Right lung (tissue), 5 donors: ENCODE results near the gene PDPK1. TPM values are rescaled to one million over a fixed set of nuclear protein-coding genes. Genes with fewer than 3 reads are reported as not detected.
"Not testable (repeated sequence)": the region's sequence is repeated elsewhere in the genome, so short reads cannot be mapped to it uniquely, and the experiment has no call there.

ENCODE experiments used
- DNase-seq, 2 donors: peaks; one replicate each; pipeline ENCODE4 v3.0.0-alpha.2; 2013
- polyA plus RNA-seq, 5 donors: library from polyadenylated mRNA; unstranded; fragments of 120-200 nt; gene quantifications; one replicate each; pipeline versions ENCODE4 v1.2.1 to v1.2.3, GENCODE V29; 2013; ENCODE audit warnings: inconsistent platforms in 1 of 5, low replicate concordance in 1 of 5; ENCODE audit not compliant: insufficient read length in 5 of 5, insufficient read depth in 1 of 5

PDPK1 gene
- polyA plus RNA-seq, 5 donors = 35.2 to 43.4 (median 37.9) TPM

- not testable (repeated sequence) for DNase-seq
These were observed 69.0 kb downstream of the PDPK1 start for GRCh38 chr16:2606820-2607219.

DNA sequence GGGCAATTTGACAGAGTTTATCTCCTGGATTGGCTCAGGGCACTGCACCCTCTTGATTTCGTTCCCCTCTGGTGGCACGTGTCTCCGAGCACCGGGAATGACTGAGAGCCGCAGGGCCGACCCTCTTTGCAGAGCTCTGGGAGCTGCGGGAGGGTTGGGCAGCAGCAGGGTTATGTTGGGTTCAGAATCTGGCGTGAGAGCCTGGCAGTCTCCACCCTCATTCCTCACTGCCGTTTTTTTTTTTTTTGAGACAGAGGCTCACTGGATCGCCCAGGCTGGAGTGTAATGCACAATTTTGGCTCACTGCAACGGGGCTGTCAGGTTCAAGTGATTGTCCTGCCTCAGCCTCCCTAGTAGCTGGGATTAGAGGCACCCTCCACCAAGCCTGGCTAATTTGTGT, 71.5 kb downstream of the PDPK1 start:
- not testable (repeated sequence) for DNase-seq

- no peak for DNase-seq
These were observed 72.1 kb downstream of the PDPK1 start for GRCh38 chr16:2609827-2610470.

DNA sequence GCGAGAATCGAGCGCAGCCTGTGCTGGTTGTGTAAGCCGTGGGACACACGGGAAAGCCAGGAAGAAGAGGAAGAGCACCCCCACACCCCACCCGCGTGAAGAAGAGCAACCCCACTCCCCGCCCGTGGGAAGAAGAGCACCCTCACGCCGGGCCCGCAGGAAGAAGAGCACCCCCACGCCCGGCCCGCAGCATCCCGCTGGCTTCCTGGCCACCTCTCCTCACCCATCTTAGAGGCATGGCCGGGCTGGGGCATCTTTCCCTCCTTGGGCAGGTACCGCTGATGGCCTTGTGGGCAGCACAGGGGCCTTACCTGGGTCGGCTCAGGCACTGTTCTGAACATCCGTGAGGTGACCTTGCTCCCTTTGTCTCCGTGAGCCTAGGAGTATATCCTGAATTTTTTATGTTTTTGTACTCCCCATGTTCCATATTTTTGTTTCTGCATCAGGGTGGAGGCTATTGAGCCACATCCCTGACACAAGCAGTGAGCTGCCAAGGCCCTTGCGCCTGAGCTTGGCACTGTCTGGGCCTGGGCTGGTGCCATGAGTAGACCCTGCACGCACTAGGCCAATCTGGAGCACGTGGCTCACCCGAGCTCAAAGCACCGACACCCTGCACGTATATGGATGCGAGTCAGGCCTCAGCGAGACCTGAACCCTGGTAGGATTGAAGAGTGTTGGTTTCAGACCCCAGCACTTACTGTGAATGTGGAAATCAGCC, 73.1 kb downstream of the PDPK1 start:
- DNase-seq = no peak

DNA sequence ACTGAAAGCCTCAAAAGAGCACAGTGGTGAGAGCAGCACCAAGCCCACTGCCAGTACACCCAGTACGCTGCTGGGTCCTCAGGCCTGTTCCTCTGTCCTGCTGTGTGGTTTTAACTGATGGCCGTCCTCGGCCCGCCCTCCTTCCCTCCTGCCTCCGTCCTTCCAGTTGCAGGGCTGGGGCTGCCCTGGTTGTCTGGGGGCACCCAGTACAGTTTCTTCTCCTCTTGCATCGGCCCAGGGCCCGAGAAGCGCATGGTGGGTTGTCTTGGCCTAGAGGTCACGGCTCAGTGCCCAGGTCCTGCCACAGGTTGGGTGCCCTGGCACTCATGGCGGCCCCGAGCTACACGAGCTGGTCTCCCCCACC, 73.7 kb downstream of the PDPK1 start:
- no peak for DNase-seq

DNA sequence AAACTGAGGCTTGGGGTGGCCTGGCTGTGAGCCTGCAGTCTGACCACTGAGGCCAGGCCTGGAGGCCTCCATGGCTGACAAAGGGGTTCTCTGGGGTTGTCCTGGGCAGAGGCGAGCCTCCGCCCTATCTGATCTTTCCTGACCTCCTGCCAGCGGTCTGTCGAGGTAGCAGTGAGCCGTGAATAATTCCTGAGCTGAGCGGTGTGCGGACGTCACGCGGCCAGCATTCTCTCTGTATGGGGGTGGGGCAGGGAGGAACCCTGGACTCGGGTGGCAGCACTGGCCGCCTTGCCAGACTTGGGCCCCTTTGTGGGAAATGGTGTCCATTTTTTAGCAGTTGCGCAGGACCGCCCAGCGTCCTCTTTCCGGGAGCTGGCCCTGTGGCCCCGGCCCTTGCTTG, 74.1 kb downstream of the PDPK1 start:
- DNase-seq = not testable (repeated sequence)

DNA sequence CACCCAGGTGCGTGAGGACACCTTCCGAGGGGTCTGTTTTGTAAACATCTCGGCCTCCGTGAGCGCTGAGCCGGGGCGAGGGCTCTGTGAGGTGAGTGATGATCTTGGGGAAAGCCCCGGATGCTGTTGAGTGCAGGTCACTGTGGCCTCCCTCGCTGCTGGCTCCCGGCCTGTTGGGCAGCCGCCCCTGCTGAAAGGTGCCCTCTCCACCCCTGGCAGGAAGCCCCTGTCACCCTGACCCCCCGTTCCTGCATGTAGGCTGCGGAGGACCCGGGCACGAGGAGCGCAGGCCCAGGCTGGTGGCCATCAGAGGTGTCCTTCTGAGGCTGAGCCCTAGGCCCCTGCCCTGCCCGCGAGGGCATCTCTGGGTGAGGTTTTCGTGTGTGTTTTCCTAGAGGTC, 75.4 kb downstream of the PDPK1 start:
- DNase-seq = not testable (repeated sequence)

DNA sequence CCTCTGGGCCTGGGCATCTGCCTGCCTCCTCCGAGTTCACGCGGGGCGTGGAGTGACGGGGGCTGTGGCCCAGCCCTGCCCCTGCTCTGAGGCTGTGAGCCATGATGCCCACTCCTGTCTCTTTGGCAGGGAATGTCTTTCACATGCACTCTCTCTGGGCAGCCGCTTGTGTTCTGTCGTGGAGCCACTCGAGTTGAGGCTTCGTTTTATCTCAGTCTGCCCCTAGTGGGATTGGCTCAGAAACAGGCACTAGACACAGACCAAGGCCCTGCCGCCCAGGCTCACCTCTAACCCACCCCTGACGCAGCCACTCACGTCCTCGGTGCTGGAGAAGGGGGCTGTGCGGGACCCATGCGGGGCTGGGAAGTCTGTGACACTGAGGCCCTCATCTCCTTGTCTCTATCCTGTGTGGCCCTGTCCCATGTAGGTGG, 77.0 kb downstream of the PDPK1 start:
- no peak for DNase-seq

- DNase-seq = not testable (repeated sequence)
These were observed 81.1 kb downstream of the PDPK1 start for GRCh38 chr16:2618964-2619363.

GRCh38 chr16:2619628-2620027, 81.8 kb downstream of the PDPK1 start:
- DNase-seq = not testable (repeated sequence)

DNA sequence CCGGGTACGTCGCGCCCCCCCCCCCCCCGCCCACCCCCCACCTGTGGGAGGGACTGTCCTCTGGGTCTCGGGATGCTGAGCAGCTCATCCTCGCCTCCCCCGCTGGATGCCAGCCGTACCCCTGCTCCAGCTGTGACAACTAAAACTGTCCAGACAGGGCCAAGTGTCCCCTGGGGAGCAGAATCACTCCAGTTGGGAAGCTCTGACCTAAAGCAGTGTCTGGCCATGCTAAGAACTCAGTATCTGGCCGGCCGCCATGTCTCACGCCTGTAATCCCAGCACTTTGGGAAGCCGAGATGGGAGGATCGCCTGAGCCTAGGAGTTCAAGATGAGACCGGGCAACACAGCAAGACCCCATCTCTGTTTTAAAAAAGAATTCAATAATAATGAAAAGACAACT, 83.0 kb downstream of the PDPK1 start:
- DNase-seq = not testable (repeated sequence)

DNA sequence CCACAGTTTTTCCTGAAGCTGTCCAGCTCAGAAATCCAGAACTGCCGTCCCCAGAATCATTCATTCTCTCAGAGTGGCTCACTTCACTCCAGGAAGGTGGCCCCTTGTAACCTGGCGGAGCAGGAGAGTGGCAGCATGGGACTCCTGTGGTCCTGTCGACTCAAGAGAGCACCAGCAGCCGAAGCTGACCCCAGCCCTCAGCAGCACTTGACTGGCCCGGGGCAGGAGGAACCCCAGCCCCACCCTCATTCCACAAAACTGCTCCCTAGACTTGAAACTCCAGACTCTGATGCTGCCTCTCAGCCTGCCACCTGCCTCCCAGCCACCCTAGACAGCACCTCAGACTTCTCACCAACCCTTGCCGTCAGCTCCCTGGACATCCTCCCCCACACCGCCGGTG, 83.6 kb downstream of the PDPK1 start:
- not testable (repeated sequence) for DNase-seq

DNA sequence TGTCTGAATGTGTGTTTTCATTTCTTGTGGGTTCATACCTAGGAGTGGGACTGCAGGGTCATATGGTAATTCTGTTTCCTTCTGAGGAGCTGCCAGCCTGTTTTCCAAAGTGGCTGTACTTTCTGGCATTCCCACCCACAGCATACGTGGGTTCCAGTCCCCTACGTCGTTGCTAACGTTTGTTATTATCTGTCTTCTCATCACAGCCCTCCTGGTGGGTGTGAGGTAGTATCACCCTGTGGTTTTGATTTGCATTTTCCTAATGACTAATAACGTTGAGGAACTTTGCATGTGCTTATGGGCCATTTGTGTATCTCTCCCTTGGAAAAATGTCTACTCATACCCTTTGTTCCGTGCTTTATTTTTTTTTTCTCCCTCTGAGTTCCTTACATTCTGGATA, 89.3 kb downstream of the PDPK1 start:
- DNase-seq = not testable (repeated sequence)

DNA sequence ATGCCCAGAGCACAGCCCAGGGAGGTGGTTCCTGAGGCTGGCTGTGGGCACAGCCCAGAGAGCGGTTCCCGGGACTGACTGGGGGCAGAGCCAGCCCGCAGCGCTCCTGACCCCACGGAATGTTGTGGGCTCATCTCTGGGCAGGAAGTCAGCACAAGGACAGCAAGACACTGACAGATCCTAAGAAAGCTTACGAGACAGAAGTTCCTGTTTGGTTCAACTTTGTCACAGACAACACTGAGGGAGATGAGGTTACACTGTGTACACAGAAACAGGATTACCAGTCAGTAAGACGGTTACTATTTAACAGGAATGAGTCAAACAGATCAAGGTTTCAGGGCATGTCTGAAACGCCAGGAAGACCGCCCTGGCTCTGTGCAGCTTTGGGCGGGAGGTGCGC, 93.4 kb downstream of the PDPK1 start:
- not testable (repeated sequence) for DNase-seq

DNA sequence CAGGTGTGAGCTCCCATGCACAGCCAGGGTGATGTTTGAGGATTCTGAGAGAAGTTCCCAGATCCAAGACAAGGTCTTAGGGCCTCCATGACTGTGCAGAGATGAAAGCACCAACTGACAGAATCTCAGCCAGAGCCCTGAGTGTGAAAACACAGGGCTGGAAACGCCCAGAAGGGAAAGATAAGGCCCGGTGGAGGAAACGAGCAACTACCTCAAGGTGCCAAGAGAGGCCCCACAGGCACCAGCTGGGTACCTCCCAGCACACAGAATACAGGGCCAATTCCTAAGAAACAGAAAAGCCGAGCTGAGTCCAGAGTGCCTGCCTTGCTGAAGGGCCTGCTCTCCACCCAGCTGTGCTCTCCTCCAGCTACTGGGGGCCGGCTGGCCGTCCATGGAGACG, 94.5 kb downstream of the PDPK1 start:
- not testable (repeated sequence) for DNase-seq

GRCh38 chr16:2639071-2639721, 101.4 kb downstream of the PDPK1 start:
- not testable (repeated sequence) for DNase-seq

GRCh38 chr16:2639722-2640072, 101.9 kb downstream of the PDPK1 start:
- DNase-seq = not testable (repeated sequence)

DNA sequence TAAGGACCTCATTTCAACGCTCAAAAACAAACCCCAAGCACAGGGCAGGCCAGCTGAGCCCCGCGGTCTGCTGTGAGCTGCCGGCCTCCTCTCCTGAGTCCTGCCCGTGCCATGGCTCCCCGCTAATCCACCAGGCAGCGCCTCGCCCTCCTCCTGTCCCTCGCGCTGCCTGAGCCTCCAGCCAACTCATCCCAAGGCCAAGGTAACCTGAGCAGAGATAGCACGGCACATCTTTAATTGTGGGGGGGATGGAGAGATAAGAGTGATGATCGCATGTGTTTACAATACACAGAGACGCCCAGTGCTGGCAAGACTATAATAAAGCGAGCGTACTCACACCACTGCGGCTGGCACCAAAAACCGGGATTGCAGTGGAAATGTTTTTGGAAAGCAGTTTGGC, 104.7 kb downstream of the PDPK1 start:
- DNase-seq = not testable (repeated sequence)

DNA sequence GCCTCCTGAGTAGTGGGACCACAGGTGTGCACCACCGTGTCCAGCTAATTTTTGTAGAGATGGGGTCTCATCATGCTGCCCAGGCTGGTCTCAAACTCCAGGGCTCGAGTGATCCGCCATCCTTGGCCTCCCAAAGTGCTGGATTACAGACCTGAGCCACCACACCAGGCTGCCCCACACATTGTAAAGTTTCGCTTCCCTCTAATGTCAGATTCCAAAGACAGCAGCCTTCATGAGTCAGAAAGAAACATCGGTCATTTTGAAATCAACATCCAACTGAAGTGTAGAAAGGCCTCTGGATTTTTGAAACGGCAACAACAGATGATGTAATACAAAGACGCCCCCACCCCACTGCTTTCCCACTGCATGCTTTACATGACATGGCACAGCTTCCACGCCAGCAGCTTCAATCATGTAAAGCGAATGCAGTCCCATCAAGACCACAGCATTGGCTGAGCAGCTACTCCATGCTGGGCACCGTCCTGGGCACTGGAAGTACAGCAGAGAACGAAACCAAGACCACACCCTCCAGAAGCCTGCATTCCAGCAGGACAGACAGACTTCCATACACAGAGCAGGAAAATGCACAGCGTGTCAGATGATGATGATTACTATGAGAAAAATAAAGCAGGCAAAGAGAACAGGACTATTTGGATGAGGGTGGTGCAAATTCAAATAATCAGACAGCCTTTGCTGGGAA, 107.1 kb downstream of the PDPK1 start:
- DNase-seq = not testable (repeated sequence)

- not testable (repeated sequence) for DNase-seq
These were observed 113.5 kb downstream of the PDPK1 start for GRCh38 chr16:2651268-2651871.
